HCT116 (cell line): ENCODE data around the gene UBE2E3.

ENCODE experiments used
- CEBPB ChIP-seq: IDR thresholded peaks from 2 replicates; pipeline ENCODE4 v1.6.1; 2012; ENCODE audit warnings: low read depth
- CTCF ChIP-seq, 3 experiments: fragments of 200-600 bp in 1 of 3; sonication (generic) in 1 of 3; IDR thresholded peaks in 2 of 3; conservative IDR thresholded peaks in 1 of 3; 2 replicates each; pipeline ENCODE4 v1.5.1; 2012 to 2017; ENCODE audit warnings: low read depth in 2 of 3, low read length in 2 of 3, antibody characterized with exemption in 1 of 3, borderline replicate concordance in 1 of 3, control low read depth in 1 of 3, mild to moderate bottlenecking in 1 of 3, mixed read lengths in 1 of 3, mixed run types in 1 of 3, moderate library complexity in 1 of 3; ENCODE audit not compliant: insufficient read depth in 1 of 3
- EZH2 ChIP-seq: fragments of 200-600 bp; sonication (generic); IDR thresholded peaks from 2 replicates; pipeline ENCODE4 v1.6.1; 2017; ENCODE audit warnings: antibody characterized with exemption, mixed run types
- POLR2A ChIP-seq: IDR thresholded peaks from 2 replicates; pipeline ENCODE4 v1.7.0; 2011; ENCODE audit warnings: borderline replicate concordance; ENCODE audit not compliant: insufficient read depth, insufficient read length; ENCODE audit errors: extremely low read depth
- POLR2AphosphoS5 ChIP-seq: IDR thresholded peaks from 2 replicates; pipeline ENCODE4 v1.6.1; 2011; ENCODE audit warnings: mild to moderate bottlenecking, low read depth, low read length, moderate library complexity
- RAD21 ChIP-seq: IDR thresholded peaks from 2 replicates; pipeline ENCODE4 v1.6.1; 2012; ENCODE audit warnings: low read depth, mild to moderate bottlenecking
- REST ChIP-seq: IDR thresholded peaks from 2 replicates; pipeline ENCODE4 v1.6.1; 2012; ENCODE audit warnings: low read depth
- SIN3A ChIP-seq: IDR thresholded peaks from 2 replicates; pipeline ENCODE4 v1.6.1; 2012; ENCODE audit warnings: low read depth

- TF ChIP-seq CTCF (IDR thresholded peaks at IDR 0.05 in 2 of 3, conservative IDR thresholded peaks at IDR 0.05 in 1 of 3; ENCODE audit: borderline replicate concordance in 1 of 3, insufficient read depth in 1 of 3, low read depth in 2 of 3, low read length in 2 of 3) (no peak), POLR2AphosphoS5 (no peak), CEBPB (no peak), EZH2 (no peak), RAD21 (no peak), REST (no peak), SIN3A (no peak), POLR2A (no peak)
These were observed 40.9 kb downstream of the UBE2E3 start for GRCh38 chr2:181021199-181021789.
